Panc1 (cell line): ENCODE measurements around the gene B4GALT4. TPM values are rescaled to one million over a fixed set of nuclear protein-coding genes. Genes with fewer than 3 reads are reported as not detected.

Experiments used
- ATAC-seq: fragments of 200-7000 bp; cut with Tn5 transposase; 2 replicates; pipeline ENCODE4 v1.9.1; 2020; ENCODE audit warnings: mild to moderate bottlenecking, moderate library complexity
- BruUV-seq: library from RNA; stranded (reverse); fragments of 400-500 nt; replicated peaks from 2 replicates; lab custom pipeline; 2021; lab: Mats Ljungman, UMichigan
- CTCF ChIA-PET: fragments of 300-600 bp; sonication (Branson Sonifier 250); formaldehyde crosslinking; loops from one replicate; lab custom pipeline; 2022; ENCODE audit warnings: antibody characterized with exemption; lab: Charles Lee
- POLR2A ChIA-PET: fragments of 300-600 bp; sonication (Branson Sonifier 250); formaldehyde crosslinking; loops from one replicate; lab custom pipeline; 2022; ENCODE audit warnings: antibody characterized with exemption; lab: Charles Lee
- DNase-seq: peaks from one replicate; pipeline ENCODE4 v3.0.0-alpha.2; 2010; ENCODE audit warnings: low read depth, low spot score
- H3K27ac ChIP-seq: 2 replicates; pipeline ENCODE4 v1.5.1; 2011; ENCODE audit warnings: mild to moderate bottlenecking, low read length, inconsistent platforms
- H3K27me3 ChIP-seq: fragments of 200-500 bp; sonication (Bioruptor generic); 2 replicates; pipeline ENCODE4 v1.6.0; 2014; ENCODE audit warnings: low read length, inconsistent platforms; ENCODE audit not compliant: control insufficient read depth, insufficient read depth
- H3K36me3 ChIP-seq: fragments of 200-500 bp; sonication (Bioruptor generic); 2 replicates; pipeline ENCODE4 v1.5.1; 2014; ENCODE audit warnings: inconsistent platforms, mild to moderate bottlenecking, low read length, moderate library complexity; ENCODE audit not compliant: control insufficient read depth, insufficient read depth
- H3K4me1 ChIP-seq: 2 replicates; pipeline ENCODE4 v1.5.1; 2011; ENCODE audit warnings: inconsistent platforms, mild to moderate bottlenecking, low read length, moderate library complexity; ENCODE audit not compliant: control insufficient read depth, insufficient read depth
- H3K4me3 ChIP-seq, 2 experiments: 2 replicates each; pipeline ENCODE4 v1.5.1; 2011 to 2012; ENCODE audit warnings: low read depth in 2 of 2, low read length in 2 of 2, mild to moderate bottlenecking in 2 of 2, inconsistent platforms in 1 of 2, moderate library complexity in 1 of 2
- H3K9me3 ChIP-seq: fragments of 200-500 bp; sonication (Bioruptor generic); 2 replicates; pipeline ENCODE4 v1.5.1; 2014; ENCODE audit warnings: low read depth, mild to moderate bottlenecking, inconsistent platforms, low read length, moderate library complexity; ENCODE audit not compliant: control insufficient read depth, insufficient read depth
- POLR2AphosphoS5 ChIP-seq: IDR thresholded peaks from 2 replicates; pipeline ENCODE4 v1.6.1; 2012; ENCODE audit warnings: mild to moderate bottlenecking, low read depth, low read length, moderate library complexity
- SIN3A ChIP-seq: IDR thresholded peaks from 2 replicates; pipeline ENCODE4 v1.6.1; 2012; ENCODE audit warnings: low read depth, mild to moderate bottlenecking, low read length, moderate library complexity, borderline replicate concordance; ENCODE audit not compliant: insufficient read depth
- TCF7L2 ChIP-seq: IDR thresholded peaks from 2 replicates; pipeline ENCODE4 v1.6.1; 2011; ENCODE audit warnings: mild to moderate bottlenecking, low read depth, low read length, inconsistent platforms
- in situ Hi-C: cut with HindIII; loops from 2 replicates; pipeline ENCODE4 v1.10.0; 2016; ENCODE audit warnings: low sequenced_read_pairs, low pct_unique_long_range_greater_than_20kb
- intact Hi-C: fragments of 100-400 bp; cut with micrococcal nuclease; formaldehyde crosslinking; loops from one replicate; pipeline ENCODE4 v1.10.0; 2022; ENCODE audit not compliant: unreplicated experiment
- total RNA-seq: library from RNA; stranded (reverse); gene quantifications from one replicate; pipeline ENCODE4 v1.2.1, GENCODE V29; 2021; ENCODE audit not compliant: unreplicated experiment
- TF ChIP-seq, protein P1 (sequence below), 2 experiments: IDR thresholded peaks; 2 replicates each; pipeline ENCODE4 v1.6.1; 2011 to 2012; ENCODE audit warnings: low read depth in 2 of 2, control low read depth in 1 of 2, low read length in 1 of 2, mild to moderate bottlenecking in 1 of 2, moderate library complexity in 1 of 2; ENCODE audit not compliant: insufficient read depth in 1 of 2
- TF ChIP-seq, protein P2 (sequence below): fragments of 450-650 bp; IDR thresholded peaks from 2 replicates; pipeline ENCODE4 v1.5.1; 2017; ENCODE audit warnings: mild to moderate bottlenecking

The B4GALT4 gene
- total RNA-seq, 1 experiment from 2014 or later = 27.4 TPM

DNA sequence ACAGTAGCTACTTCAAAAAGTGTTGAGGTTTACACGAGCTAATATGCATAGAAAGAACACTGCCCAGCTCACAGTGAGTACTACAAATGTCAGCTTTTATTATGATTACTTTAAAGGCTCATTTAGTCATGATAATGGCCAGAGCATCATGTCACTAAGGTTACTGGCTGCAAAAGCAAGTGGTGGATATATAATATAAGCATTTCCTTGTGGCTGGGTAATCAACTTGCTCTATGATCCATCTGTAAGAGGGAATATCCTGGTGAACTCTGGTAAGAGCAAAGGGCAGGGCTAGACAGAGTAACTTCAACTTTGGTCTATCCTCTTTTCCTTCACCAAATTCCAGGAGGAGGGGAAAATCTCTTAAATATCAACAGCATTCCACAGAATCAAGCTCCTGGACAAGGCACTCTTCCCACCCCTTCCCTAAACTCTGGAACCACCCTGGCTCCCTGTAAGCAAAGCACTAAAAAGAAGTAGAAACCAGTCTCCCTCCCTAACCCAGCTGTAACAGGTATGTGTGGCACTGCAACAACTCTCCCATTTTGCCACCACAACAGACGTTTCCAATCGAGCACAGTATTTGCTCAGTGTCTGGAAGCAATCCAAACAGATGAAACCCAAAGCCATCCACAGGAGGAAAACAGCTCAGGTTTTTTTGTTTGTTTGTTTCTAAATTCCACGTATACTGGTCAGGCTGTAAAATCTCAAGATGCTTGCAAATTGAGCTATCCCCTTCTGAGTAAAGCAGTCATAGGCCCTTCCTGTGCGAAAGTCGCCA, 13.4 kb downstream of the B4GALT4 start:
- Histone ChIP-seq H3K4me3 (no peak overlapping the region), H3K27ac (no peak overlapping the region), H3K4me1 (no peaks in the 10 kb centered on the region), H3K27me3 (no peaks in the 10 kb centered on the region), H3K36me3 (peaks cover 13% of the 10 kb centered on the region; the same call in 1 of the 2 replicates), H3K9me3 (no peaks in the 10 kb centered on the region)
- intact Hi-C loops = no loop called here
- POLR2A ChIA-PET = no interaction called here
- no peak for TF ChIP-seq SIN3A
- TF ChIP-seq TCF7L2 = no peak
- TF ChIP-seq, protein P1, sequence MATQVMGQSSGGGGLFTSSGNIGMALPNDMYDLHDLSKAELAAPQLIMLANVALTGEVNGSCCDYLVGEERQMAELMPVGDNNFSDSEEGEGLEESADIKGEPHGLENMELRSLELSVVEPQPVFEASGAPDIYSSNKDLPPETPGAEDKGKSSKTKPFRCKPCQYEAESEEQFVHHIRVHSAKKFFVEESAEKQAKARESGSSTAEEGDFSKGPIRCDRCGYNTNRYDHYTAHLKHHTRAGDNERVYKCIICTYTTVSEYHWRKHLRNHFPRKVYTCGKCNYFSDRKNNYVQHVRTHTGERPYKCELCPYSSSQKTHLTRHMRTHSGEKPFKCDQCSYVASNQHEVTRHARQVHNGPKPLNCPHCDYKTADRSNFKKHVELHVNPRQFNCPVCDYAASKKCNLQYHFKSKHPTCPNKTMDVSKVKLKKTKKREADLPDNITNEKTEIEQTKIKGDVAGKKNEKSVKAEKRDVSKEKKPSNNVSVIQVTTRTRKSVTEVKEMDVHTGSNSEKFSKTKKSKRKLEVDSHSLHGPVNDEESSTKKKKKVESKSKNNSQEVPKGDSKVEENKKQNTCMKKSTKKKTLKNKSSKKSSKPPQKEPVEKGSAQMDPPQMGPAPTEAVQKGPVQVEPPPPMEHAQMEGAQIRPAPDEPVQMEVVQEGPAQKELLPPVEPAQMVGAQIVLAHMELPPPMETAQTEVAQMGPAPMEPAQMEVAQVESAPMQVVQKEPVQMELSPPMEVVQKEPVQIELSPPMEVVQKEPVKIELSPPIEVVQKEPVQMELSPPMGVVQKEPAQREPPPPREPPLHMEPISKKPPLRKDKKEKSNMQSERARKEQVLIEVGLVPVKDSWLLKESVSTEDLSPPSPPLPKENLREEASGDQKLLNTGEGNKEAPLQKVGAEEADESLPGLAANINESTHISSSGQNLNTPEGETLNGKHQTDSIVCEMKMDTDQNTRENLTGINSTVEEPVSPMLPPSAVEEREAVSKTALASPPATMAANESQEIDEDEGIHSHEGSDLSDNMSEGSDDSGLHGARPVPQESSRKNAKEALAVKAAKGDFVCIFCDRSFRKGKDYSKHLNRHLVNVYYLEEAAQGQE (IDR thresholded peaks at IDR 0.05; ENCODE audit: insufficient read depth in 1 of 2, low read depth in 2 of 2, low read length in 1 of 2) = no peak
- TF ChIP-seq, protein P2, sequence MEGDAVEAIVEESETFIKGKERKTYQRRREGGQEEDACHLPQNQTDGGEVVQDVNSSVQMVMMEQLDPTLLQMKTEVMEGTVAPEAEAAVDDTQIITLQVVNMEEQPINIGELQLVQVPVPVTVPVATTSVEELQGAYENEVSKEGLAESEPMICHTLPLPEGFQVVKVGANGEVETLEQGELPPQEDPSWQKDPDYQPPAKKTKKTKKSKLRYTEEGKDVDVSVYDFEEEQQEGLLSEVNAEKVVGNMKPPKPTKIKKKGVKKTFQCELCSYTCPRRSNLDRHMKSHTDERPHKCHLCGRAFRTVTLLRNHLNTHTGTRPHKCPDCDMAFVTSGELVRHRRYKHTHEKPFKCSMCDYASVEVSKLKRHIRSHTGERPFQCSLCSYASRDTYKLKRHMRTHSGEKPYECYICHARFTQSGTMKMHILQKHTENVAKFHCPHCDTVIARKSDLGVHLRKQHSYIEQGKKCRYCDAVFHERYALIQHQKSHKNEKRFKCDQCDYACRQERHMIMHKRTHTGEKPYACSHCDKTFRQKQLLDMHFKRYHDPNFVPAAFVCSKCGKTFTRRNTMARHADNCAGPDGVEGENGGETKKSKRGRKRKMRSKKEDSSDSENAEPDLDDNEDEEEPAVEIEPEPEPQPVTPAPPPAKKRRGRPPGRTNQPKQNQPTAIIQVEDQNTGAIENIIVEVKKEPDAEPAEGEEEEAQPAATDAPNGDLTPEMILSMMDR = no peak
- in situ Hi-C loops = no loop called here
- ATAC-seq (no peak), DNase-seq (no peak)
- CTCF ChIA-PET = interaction anchor here (0.6 kb wide), 1 partner anchor 156 kb away, joined by 6 read pairs; no protein-coding TSS in a partner anchor
- no TSS peak for BruUV-seq

DNA sequence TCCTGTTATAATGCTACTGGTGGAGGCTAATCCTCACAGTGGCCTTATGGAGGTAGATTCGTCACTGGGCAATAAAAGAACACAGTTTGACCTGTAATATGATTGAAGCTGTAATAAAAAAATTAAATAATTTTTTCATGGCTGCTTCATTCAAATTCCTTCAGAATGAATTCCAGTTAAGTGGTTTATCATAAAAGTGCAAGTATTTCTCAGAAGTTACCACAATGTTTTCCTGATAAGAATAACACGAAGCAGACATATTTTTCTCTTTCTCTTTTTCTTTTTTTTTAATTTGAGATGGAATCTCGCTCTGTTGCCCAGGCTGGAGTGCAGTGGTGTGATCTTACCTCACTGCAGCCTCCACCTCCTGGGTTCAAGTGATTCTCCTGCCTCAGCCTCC, 15.6 kb downstream of the B4GALT4 start:
- in situ Hi-C loops (no loop called here), intact Hi-C loops (no loop called here)
- no peak overlapping the region for H3K27ac ChIP-seq
- no peaks in the 10 kb centered on the region for H3K9me3 ChIP-seq
- TF ChIP-seq, protein P1 (IDR thresholded peaks at IDR 0.05; ENCODE audit: insufficient read depth in 1 of 2, low read depth in 2 of 2, low read length in 1 of 2) = no peak
- TF ChIP-seq POLR2AphosphoS5 = no peak
- TF ChIP-seq, protein P2 = no peak
- TF ChIP-seq TCF7L2 = no peak
- no peak for TF ChIP-seq SIN3A
- ATAC-seq (no peak), DNase-seq (no peak)
- H3K4me3 ChIP-seq = no peak overlapping the region
- POLR2A ChIA-PET = no interaction called here
- H3K27me3 ChIP-seq = no peaks in the 10 kb centered on the region
- H3K36me3 ChIP-seq = peaks cover 13% of the 10 kb centered on the region
- BruUV-seq = no TSS peak
- CTCF ChIA-PET = no interaction called here
- no peaks in the 10 kb centered on the region for H3K4me1 ChIP-seq
